Astrocyte (in vitro differentiated cells and primary cell): ENCODE results near the gene GSS.

Experiments used
- EZH2 ChIP-seq: IDR thresholded peaks from 2 replicates; pipeline ENCODE4 v1.6.1; 2012; ENCODE audit warnings: mild to moderate bottlenecking, low read length, inconsistent platforms; ENCODE audit not compliant: insufficient read depth
- TF ChIP-seq, protein P1 (sequence below): IDR thresholded peaks from 2 replicates; pipeline ENCODE4 v1.5.1; 2011; ENCODE audit warnings: low read depth, mild to moderate bottlenecking, inconsistent platforms, low read length, moderate library complexity; ENCODE audit not compliant: insufficient read depth

DNA sequence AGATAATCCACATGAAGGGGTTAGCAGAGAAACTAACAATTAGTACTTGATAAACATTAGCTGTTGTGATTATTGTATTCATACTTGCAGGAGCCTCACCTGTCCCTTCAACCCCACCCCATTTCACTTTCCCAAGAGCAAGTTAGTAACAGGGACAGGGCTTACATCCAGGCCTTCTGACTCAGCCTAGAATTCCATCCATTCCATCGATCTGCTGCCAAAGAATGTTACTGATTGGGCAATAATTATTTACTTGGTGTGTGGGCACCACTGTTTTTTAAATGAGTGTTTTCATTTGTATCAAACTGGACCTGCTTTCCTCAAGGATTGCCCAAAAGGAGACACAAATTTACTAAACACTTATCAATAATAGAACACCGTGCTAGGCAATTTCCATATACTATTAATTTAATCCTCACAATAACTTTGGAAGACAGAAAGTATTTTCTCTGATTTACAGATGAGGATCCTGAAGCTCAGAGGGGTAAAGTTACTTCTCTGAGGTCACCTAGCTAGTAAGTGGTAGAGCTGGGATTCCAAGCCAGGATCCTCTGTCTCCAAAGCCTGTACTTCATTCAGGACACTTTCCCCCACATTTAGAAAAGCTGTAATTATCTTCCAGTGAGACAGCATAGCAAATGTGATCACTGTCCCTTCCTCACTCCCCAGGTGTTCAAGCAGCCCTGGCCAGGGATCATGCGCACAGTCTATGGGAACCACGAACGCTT lies 32.8 kb downstream of the GSS start:
- TF ChIP-seq, protein P1, sequence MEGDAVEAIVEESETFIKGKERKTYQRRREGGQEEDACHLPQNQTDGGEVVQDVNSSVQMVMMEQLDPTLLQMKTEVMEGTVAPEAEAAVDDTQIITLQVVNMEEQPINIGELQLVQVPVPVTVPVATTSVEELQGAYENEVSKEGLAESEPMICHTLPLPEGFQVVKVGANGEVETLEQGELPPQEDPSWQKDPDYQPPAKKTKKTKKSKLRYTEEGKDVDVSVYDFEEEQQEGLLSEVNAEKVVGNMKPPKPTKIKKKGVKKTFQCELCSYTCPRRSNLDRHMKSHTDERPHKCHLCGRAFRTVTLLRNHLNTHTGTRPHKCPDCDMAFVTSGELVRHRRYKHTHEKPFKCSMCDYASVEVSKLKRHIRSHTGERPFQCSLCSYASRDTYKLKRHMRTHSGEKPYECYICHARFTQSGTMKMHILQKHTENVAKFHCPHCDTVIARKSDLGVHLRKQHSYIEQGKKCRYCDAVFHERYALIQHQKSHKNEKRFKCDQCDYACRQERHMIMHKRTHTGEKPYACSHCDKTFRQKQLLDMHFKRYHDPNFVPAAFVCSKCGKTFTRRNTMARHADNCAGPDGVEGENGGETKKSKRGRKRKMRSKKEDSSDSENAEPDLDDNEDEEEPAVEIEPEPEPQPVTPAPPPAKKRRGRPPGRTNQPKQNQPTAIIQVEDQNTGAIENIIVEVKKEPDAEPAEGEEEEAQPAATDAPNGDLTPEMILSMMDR, result no peak
- TF ChIP-seq EZH2, result no peak
